GM12891 (cell line): ENCODE measurements around the gene NCAPD2. TPM values are rescaled to one million over a fixed set of nuclear protein-coding genes. Genes with fewer than 3 reads are reported as not detected.

Experiments
- DNase-seq: peaks from one replicate; pipeline ENCODE4 v3.0.0; 2011; ENCODE audit warnings: low spot score; ENCODE audit not compliant: insufficient read length
- FAIRE-seq: peaks from 2 replicates; lab custom pipeline; 2011; peaks lifted over from hg19 to GRCh38; lab: Jason Lieb, UNC
- PAX5 ChIP-seq: IDR thresholded peaks from 2 replicates; pipeline ENCODE4 v1.6.1; 2011; ENCODE audit warnings: low read length, moderate library complexity, mild to moderate bottlenecking; ENCODE audit not compliant: insufficient read depth, severe bottlenecking
- POLR2A ChIP-seq: IDR thresholded peaks from 2 replicates; pipeline ENCODE4 v1.6.1; 2011; ENCODE audit warnings: low read depth, low read length, control low read depth
- POLR2AphosphoS5 ChIP-seq: IDR thresholded peaks from 2 replicates; pipeline ENCODE4 v1.6.1; 2011; ENCODE audit warnings: low read depth, low read length, control low read depth
- POU2F2 ChIP-seq: IDR thresholded peaks from 2 replicates; pipeline ENCODE4 v1.6.1; 2011; ENCODE audit warnings: low read depth, mild to moderate bottlenecking, control low read depth, low read length, moderate library complexity
- SPI1 ChIP-seq: IDR thresholded peaks from 2 replicates; pipeline ENCODE4 v1.6.1; 2011; ENCODE audit warnings: low read depth, low read length, control low read depth
- TAF1 ChIP-seq: IDR thresholded peaks from 2 replicates; pipeline ENCODE4 v1.6.1; 2011; ENCODE audit warnings: low read depth, low read length, control low read depth
- polyA plus RNA-seq: library from polyadenylated mRNA; unstranded; fragments of >200 nt; gene quantifications from one replicate; pipeline ENCODE4 v1.2.1, GENCODE V29; 2012; ENCODE audit warnings: low read depth, missing spikeins, inconsistent platforms; ENCODE audit not compliant: missing spikeins

The NCAPD2 gene, protein sequence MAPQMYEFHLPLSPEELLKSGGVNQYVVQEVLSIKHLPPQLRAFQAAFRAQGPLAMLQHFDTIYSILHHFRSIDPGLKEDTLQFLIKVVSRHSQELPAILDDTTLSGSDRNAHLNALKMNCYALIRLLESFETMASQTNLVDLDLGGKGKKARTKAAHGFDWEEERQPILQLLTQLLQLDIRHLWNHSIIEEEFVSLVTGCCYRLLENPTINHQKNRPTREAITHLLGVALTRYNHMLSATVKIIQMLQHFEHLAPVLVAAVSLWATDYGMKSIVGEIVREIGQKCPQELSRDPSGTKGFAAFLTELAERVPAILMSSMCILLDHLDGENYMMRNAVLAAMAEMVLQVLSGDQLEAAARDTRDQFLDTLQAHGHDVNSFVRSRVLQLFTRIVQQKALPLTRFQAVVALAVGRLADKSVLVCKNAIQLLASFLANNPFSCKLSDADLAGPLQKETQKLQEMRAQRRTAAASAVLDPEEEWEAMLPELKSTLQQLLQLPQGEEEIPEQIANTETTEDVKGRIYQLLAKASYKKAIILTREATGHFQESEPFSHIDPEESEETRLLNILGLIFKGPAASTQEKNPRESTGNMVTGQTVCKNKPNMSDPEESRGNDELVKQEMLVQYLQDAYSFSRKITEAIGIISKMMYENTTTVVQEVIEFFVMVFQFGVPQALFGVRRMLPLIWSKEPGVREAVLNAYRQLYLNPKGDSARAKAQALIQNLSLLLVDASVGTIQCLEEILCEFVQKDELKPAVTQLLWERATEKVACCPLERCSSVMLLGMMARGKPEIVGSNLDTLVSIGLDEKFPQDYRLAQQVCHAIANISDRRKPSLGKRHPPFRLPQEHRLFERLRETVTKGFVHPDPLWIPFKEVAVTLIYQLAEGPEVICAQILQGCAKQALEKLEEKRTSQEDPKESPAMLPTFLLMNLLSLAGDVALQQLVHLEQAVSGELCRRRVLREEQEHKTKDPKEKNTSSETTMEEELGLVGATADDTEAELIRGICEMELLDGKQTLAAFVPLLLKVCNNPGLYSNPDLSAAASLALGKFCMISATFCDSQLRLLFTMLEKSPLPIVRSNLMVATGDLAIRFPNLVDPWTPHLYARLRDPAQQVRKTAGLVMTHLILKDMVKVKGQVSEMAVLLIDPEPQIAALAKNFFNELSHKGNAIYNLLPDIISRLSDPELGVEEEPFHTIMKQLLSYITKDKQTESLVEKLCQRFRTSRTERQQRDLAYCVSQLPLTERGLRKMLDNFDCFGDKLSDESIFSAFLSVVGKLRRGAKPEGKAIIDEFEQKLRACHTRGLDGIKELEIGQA (N-terminal part only)
- 48.3 TPM for polyA plus RNA-seq

DNA sequence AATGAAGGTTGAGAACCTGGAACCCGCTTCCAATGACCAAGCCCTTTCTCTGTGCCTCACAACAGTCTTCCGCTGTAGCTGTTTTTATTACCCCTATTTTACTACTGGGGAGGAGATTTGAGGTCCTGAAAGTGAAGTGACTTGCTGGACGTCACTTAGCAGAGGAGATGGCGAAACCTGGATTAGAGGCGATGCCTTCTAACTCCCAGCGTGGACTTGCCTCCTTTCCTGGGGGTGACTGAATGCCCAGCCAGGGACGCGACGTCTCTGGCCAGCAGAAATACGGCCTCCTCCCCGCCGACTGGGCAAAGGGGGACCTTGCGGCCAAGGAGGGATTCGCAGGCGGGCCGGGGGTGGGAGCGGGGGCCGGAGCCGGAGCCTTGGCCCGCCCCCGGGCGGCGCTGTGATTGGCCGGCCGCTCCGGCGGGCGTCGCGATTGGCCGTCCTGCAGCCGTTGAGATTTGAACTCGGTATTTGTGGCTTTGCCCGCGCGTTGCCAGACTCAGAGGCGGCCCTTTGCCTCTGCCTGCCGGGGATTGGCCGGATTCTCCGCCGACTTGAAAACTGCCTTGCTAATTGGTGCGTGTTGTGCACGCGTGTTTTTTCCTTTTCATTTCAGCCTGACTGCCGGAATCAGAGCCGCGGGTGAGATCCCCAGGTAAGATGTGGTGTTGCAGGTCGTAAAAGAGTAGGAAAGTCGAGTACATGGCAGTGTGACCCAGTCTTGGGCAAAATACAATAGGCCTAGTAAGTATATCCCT is at the start of gene NCAPD2:
Gene NCAPD2 (plus strand): TSS at position 606 of the 761 bp plus-strand sequence. CDS start 997 bp downstream, outside the sequence.
- DNase-seq (peak; percentile 82), FAIRE-seq (no peak)
- TF ChIP-seq SPI1 (no peak), POLR2AphosphoS5 (peak; percentile 72), POU2F2 (0 out of 2 replicates have a peak, but pooled peaks have one; percentile 10), POLR2A (peak; percentile 71; the same call in 1 of the 2 replicates), PAX5 (no peak), TAF1 (peak; percentile 39)

DNA sequence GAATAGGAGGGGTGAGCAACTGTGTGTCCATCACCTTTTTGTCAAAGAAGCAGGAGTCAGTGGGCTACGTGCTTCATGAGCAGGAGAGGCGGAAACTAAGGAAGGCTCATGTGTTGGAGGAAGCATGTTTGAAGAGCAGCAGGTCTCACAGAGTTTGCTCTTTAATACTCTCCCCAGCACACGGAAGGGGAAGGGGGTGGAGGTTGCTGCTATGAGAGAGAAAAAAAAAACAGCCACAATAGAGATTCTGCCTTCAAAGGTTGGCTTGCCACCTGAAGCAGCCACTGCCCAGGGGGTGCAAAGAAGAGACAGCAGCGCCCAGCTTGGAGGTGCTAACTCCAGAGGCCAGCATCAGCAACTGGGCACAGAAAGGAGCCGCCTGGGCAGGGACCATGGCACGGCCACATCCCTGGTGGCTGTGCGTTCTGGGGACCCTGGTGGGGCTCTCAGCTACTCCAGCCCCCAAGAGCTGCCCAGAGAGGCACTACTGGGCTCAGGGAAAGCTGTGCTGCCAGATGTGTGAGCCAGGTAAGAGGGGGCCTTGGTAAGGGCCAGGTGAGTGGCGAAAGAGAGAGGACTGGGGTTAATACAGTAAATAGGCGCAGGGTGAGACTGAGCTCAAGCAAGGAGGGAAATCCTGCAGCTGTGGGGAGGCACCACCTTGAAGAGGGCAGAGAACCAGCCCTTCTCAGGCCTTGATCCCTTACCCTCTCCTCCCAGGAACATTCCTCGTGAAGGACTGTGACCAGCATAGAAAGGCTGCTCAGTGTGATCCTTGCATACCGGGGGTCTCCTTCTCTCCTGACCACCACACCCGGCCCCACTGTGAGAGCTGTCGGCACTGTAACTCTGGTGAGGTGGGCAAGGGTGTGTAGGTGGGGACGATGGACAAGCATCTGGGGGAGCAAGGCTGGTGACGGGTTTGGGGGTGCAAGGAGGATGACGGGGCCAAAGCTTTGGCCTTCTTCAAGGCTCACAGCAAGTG is 48.9 kb upstream of the NCAPD2 start, which contains the start of gene CD27:
Gene CD27 (plus strand): TSS at position 252 of the 985 bp plus-strand sequence. CDS start 141 bp downstream, at position 393.
- FAIRE-seq (no peak), DNase-seq (no peak)
- peak; percentile 50; the same call in 1 of the 2 replicates for TF ChIP-seq POLR2AphosphoS5
- no peak for TF ChIP-seq TAF1

DNA sequence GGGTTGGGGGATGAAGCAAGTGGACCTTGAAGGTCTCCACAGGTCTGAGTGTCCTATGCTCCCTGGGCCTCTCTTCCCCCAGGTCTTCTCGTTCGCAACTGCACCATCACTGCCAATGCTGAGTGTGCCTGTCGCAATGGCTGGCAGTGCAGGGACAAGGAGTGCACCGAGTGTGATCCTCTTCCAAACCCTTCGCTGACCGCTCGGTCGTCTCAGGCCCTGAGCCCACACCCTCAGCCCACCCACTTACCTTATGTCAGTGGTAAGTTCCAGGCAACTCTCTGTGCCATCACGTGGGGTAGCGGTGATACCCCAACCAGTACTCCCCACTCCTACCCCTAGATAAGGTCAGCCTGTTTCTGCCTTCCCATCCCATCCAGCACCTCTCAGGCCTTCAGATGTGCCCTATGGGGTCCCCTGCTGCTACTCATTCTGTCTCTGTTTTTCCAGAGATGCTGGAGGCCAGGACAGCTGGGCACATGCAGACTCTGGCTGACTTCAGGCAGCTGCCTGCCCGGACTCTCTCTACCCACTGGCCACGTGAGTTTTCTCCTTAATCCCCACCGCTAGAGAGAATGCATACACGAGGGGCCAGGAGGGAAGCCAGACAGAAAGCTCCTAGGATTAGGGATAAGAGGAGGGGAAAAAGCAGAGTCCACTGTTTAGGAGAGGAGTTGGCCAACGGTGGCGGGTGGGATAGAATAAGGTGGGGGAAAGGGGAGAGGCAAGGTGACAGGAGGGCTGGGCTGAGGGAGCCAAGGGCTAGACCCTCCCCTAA is 43.6 kb upstream of the NCAPD2 start:
- DNase-seq (no peak), FAIRE-seq (peak; percentile 71)
- TF ChIP-seq POLR2A (0 out of 2 replicates have a peak, but pooled peaks have one; percentile 28), POU2F2 (no peak)

DNA sequence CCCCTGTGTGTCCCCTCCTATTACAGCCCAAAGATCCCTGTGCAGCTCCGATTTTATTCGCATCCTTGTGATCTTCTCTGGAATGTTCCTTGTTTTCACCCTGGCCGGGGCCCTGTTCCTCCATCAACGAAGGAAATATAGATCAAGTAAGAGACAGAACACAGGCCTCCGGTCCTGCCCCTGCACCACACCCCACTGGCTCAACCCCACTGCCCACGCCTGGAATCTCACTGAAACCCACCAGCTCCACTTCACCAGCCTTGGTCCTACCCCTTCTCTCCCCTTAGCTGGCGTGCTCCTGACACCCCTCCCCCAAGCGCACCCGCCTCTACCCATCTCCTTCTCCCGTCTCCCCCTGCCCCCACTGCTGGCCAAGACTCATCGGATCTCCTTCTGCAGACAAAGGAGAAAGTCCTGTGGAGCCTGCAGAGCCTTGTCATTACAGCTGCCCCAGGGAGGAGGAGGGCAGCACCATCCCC is 43.0 kb upstream of the NCAPD2 start:
- no peak for DNase-seq
- no peak for FAIRE-seq
- TF ChIP-seq PAX5 (no peak), TAF1 (no peak), SPI1 (no peak), POLR2A (no peak), POU2F2 (no peak), POLR2AphosphoS5 (no peak)

- peak; percentile 41 for TF ChIP-seq SPI1
- no peak for TF ChIP-seq POU2F2
- peak; percentile 99 for FAIRE-seq
- peak; percentile 68 for DNase-seq
These were observed 42.3 kb upstream of the NCAPD2 start, which contains the start of gene TAPBPL for GRCh38 chr12:6451348-6452244. TAPBPL (plus strand) TSS chr12:6452042; CDS start chr12:6452249, 207 bp downstream.

- DNase-seq (no peak), FAIRE-seq (no peak)
- TF ChIP-seq POLR2AphosphoS5 (peak; percentile 61; the same call in 1 of the 2 replicates), POLR2A (peak; percentile 61; the same call in 1 of the 2 replicates), SPI1 (no peak)
These were observed 41.5 kb upstream of the NCAPD2 start for GRCh38 chr12:6452245-6452943.
